Measurements from ENCODE around the gene DDX17.

GRCh38 chr22:38442967-38443627 lies 63.0 kb downstream of the DDX17 start:
- no peak for TF ChIP-seq CTCF (conservative IDR thresholded peaks at IDR 0.05)
- TF ChIP-seq ZFX (IDR thresholded peaks at IDR 0.05) = no peak
